Activated naive CD8-positive, alpha-beta T cell treated with anti-CD3 and anti-CD28 coated beads, Interleukin-2, amount 10 ng/mL, durations not matched to agents 7 days and 5 days (primary cell): ENCODE results near the gene GNL3. TPM values are rescaled to one million over a fixed set of nuclear protein-coding genes. Genes with fewer than 3 reads are reported as not detected.

Experiments used
- ATAC-seq: fragments of 150-1000 bp; cut with Tn5 transposase; one replicate; pipeline ENCODE4 v1.10.0; 2021; ENCODE audit warnings: low read depth, moderate library complexity
- POLR2A ChIA-PET: fragments of 350-600 bp; sonication (Branson Sonifier 250); formaldehyde crosslinking; loops from one replicate; lab custom pipeline; 2021; ENCODE audit warnings: antibody characterized with exemption; lab: Charles Lee
- DNase-seq: peaks from one replicate; pipeline ENCODE4 v3.0.0; 2021
- H3K27ac Mint-ChIP-seq: one replicate; pipeline ENCODE4 v1.8.0; 2022; ENCODE audit warnings: mild to moderate bottlenecking, mixed read lengths
- H3K27me3 Mint-ChIP-seq: one replicate; pipeline ENCODE4 v1.8.0; 2022; ENCODE audit warnings: mild to moderate bottlenecking, moderate library complexity, mixed read lengths
- H3K36me3 Mint-ChIP-seq: one replicate; pipeline ENCODE4 v1.8.0; 2021; ENCODE audit warnings: mild to moderate bottlenecking, mixed read lengths
- H3K4me1 Mint-ChIP-seq: one replicate; pipeline ENCODE4 v1.8.0; 2021; ENCODE audit warnings: mixed read lengths
- H3K4me3 Mint-ChIP-seq: one replicate; pipeline ENCODE4 v1.8.0; 2022; ENCODE audit warnings: mild to moderate bottlenecking, moderate library complexity, mixed read lengths
- H3K9me3 Mint-ChIP-seq: one replicate; pipeline ENCODE4 v1.8.0; 2021; ENCODE audit warnings: mixed read lengths
- total RNA-seq, 2 experiments: library from RNA; stranded (reverse); gene quantifications; one replicate each; pipeline ENCODE4 v1.2.3, GENCODE V29; 2021

GNL3 gene
- total RNA-seq, 2 experiments from 2014 or later = 72.5 to 75.9 TPM

GRCh38 chr3:52742418-52743041 lies 56.7 kb downstream of the GNL3 start:
- ATAC-seq (peak; percentile 39), DNase-seq (no peak)
- POLR2A ChIA-PET = no interaction called here
- Mint-ChIP-seq H3K9me3 (no peaks in the 10 kb centered on the region), H3K4me3 (no peak overlapping the region), H3K27ac (no peak overlapping the region), H3K36me3 (peaks cover 13% of the 10 kb centered on the region), H3K27me3 (no peaks in the 10 kb centered on the region), H3K4me1 (no peaks in the 10 kb centered on the region)

- Mint-ChIP-seq H3K9me3 (no peaks in the 10 kb centered on the region), H3K4me3 (no peak overlapping the region), H3K27me3 (no peaks in the 10 kb centered on the region), H3K27ac (no peak overlapping the region), H3K4me1 (no peaks in the 10 kb centered on the region), H3K36me3 (peaks cover 14% of the 10 kb centered on the region)
- DNase-seq (no peak), ATAC-seq (no peak)
- POLR2A ChIA-PET = no interaction called here
These were observed 57.3 kb downstream of the GNL3 start for GRCh38 chr3:52743152-52743551.

DNA sequence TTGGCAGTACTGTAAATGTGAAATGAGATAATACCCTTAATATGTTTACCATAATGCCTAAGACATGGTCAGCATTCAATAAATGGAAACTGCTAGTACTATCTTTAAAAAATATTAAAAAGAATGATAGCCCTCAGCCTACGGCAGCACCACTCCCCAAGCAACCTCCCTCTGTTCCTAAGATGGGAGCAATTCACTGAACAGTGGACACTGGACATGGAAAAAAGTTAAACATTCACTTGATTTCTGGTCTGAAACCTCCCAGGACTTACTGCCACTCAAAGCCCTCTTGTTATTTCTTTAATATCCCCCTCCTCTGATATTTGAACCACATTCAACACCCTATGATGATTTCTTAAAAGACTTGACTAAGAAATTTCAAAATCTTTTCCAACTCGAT lies 57.9 kb downstream of the GNL3 start:
- H3K27me3 Mint-ChIP-seq = no peaks in the 10 kb centered on the region
- no peaks in the 10 kb centered on the region for H3K4me1 Mint-ChIP-seq
- no peak for ATAC-seq
- POLR2A ChIA-PET = no interaction called here
- no peak for DNase-seq
- peaks cover 18% of the 10 kb centered on the region for H3K36me3 Mint-ChIP-seq
- no peaks in the 10 kb centered on the region for H3K9me3 Mint-ChIP-seq
- H3K4me3 Mint-ChIP-seq = no peak overlapping the region
- no peak overlapping the region for H3K27ac Mint-ChIP-seq

Other genes with a start within 250 kb of the GNL3 start
- under 1 TPM; 0.06 to 0.09 TPM for gene SEMA3G, start 240.9 kb upstream of the GNL3 start, total RNA-seq
- 1 to 10 TPM; 3.0 to 3.2 TPM for gene TNNC1, start 232.0 kb upstream of the GNL3 start, total RNA-seq
- 100 to 1,000 TPM; 124 to 125 TPM for gene NISCH, start 230.4 kb upstream of the GNL3 start, total RNA-seq
- gene STAB1, start 190.7 kb upstream of the GNL3 start, total RNA-seq = 10 to 100 TPM; 10.5 to 13.0 TPM
- 10 to 100 TPM; 22.3 to 28.7 TPM for gene NT5DC2, start 152.2 kb upstream of the GNL3 start, total RNA-seq
- 10 to 100 TPM in 1 of 2 experiments, 1 to 10 TPM in 1; 8.5 to 12.8 TPM for gene UQCC5, start 149.4 kb upstream of the GNL3 start, total RNA-seq
- 10 to 100 TPM; 73.5 to 77.0 TPM for gene PBRM1, start 119 bp upstream of the GNL3 start, total RNA-seq
- 10 to 100 TPM; 44.6 to 45.7 TPM for gene GLT8D1, start 19.8 kb downstream of the GNL3 start, total RNA-seq
- 10 to 100 TPM; 90.1 to 90.4 TPM for gene SPCS1, start 20.1 kb downstream of the GNL3 start, total RNA-seq
- gene NEK4, start 84.9 kb downstream of the GNL3 start, total RNA-seq = 10 to 100 TPM; 22.4 to 25.1 TPM
- gene ITIH1, start 91.6 kb downstream of the GNL3 start, total RNA-seq = not detected
- not detected for gene ITIH3, start 108.8 kb downstream of the GNL3 start, total RNA-seq
- 10 to 100 TPM; 29.2 to 30.7 TPM for gene ITIH4, start 144.6 kb downstream of the GNL3 start, total RNA-seq
- 1 to 10 TPM; 1.3 to 1.9 TPM for gene MUSTN1, start 149.0 kb downstream of the GNL3 start, total RNA-seq
- 10 to 100 TPM; 38.5 to 39.1 TPM for gene STIMATE, start 211.5 kb downstream of the GNL3 start, total RNA-seq